Measurements from ENCODE around the gene TNFSF15.

Gene TNFSF15

GRCh38 chr9:114811966-114812636 is 6.3 kb upstream of the TNFSF15 start:
- TF ChIP-seq ZNF274 (IDR thresholded peaks at IDR 0.05; ENCODE audit: low read depth, low read length): no peak
- no peak overlapping the region for H3K4me3 ChIP-seq (ENCODE audit: low read length)

GRCh38 chr9:114811301-114811700 is 5.5 kb upstream of the TNFSF15 start:
- H3K4me3 ChIP-seq (ENCODE audit: low read length): no peak overlapping the region
- no peak for TF ChIP-seq ZNF274 (IDR thresholded peaks at IDR 0.05; ENCODE audit: low read depth, low read length)

- no peak for TF ChIP-seq ZNF274 (IDR thresholded peaks at IDR 0.05; ENCODE audit: low read depth, low read length)
- no peak overlapping the region for H3K4me3 ChIP-seq (ENCODE audit: low read length)
Measured at GRCh38 chr9:114810614-114811013, 4.8 kb upstream of the TNFSF15 start.

- TF ChIP-seq ZNF274 (IDR thresholded peaks at IDR 0.05; ENCODE audit: low read depth, low read length): no peak
- peak overlapping the region; percentile 52; the same call in 1 of the 2 replicates for H3K4me3 ChIP-seq (ENCODE audit: low read length)
Measured at GRCh38 chr9:114806526-114806900, 674 bp upstream of the TNFSF15 start.

GRCh38 chr9:114804505-114804904 is 1.3 kb downstream of the TNFSF15 start:
- TF ChIP-seq ZNF274 (IDR thresholded peaks at IDR 0.05; ENCODE audit: low read depth, low read length): no peak
- H3K4me3 ChIP-seq (ENCODE audit: low read length): no peak overlapping the region

GRCh38 chr9:114803479-114804265 is 2.2 kb downstream of the TNFSF15 start:
- H3K4me3 ChIP-seq (ENCODE audit: low read length): no peak overlapping the region
- TF ChIP-seq ZNF274 (IDR thresholded peaks at IDR 0.05; ENCODE audit: low read depth, low read length): no peak

GRCh38 chr9:114799925-114800324 is 5.9 kb downstream of the TNFSF15 start:
- no peak overlapping the region for H3K4me3 ChIP-seq (ENCODE audit: low read length)
- TF ChIP-seq ZNF274 (IDR thresholded peaks at IDR 0.05; ENCODE audit: low read depth, low read length): no peak

- H3K4me3 ChIP-seq (ENCODE audit: low read length): no peak overlapping the region
- TF ChIP-seq ZNF274 (IDR thresholded peaks at IDR 0.05; ENCODE audit: low read depth, low read length): no peak
Measured at GRCh38 chr9:114799441-114799840, 6.4 kb downstream of the TNFSF15 start.

GRCh38 chr9:114798780-114799427 is 6.9 kb downstream of the TNFSF15 start:
- no peak for TF ChIP-seq ZNF274 (IDR thresholded peaks at IDR 0.05; ENCODE audit: low read depth, low read length)
- H3K4me3 ChIP-seq (ENCODE audit: low read length): no peak overlapping the region

GRCh38 chr9:114798101-114798500 is 7.7 kb downstream of the TNFSF15 start:
- H3K4me3 ChIP-seq (ENCODE audit: low read length): no peak overlapping the region
- TF ChIP-seq ZNF274 (IDR thresholded peaks at IDR 0.05; ENCODE audit: low read depth, low read length): no peak

GRCh38 chr9:114792396-114792795 is 13.4 kb downstream of the TNFSF15 start:
- TF ChIP-seq ZNF274 (IDR thresholded peaks at IDR 0.05; ENCODE audit: low read depth, low read length): no peak
- no peak overlapping the region for H3K4me3 ChIP-seq (ENCODE audit: low read length)

GRCh38 chr9:114791736-114792135 is 14.1 kb downstream of the TNFSF15 start:
- H3K4me3 ChIP-seq (ENCODE audit: low read length): no peak overlapping the region
- no peak for TF ChIP-seq ZNF274 (IDR thresholded peaks at IDR 0.05; ENCODE audit: low read depth, low read length)

GRCh38 chr9:114791312-114791711 is 14.5 kb downstream of the TNFSF15 start:
- H3K4me3 ChIP-seq (ENCODE audit: low read length): no peak overlapping the region

GRCh38 chr9:114790521-114790920 is 15.3 kb downstream of the TNFSF15 start:
- H3K4me3 ChIP-seq (ENCODE audit: low read length): no peak overlapping the region
- no peak for TF ChIP-seq ZNF274 (IDR thresholded peaks at IDR 0.05; ENCODE audit: low read depth, low read length)

More at GRCh38 chr9:114791312-114791711, 14.5 kb downstream of the TNFSF15 start:
- TF ChIP-seq ZNF274 (IDR thresholded peaks at IDR 0.05; ENCODE audit: low read depth, low read length): no peak

- no peak for TF ChIP-seq ZNF274 (IDR thresholded peaks at IDR 0.05; ENCODE audit: low read depth, low read length)
- no peak overlapping the region for H3K4me3 ChIP-seq (ENCODE audit: low read length)
Measured at GRCh38 chr9:114789006-114789405, 16.8 kb downstream of the TNFSF15 start.
